Breast epithelium (tissue), 4 donors: ENCODE results near the gene ASF1A. TPM values are rescaled to one million over a fixed set of nuclear protein-coding genes. Genes with fewer than 3 reads are reported as not detected.
"Not testable (repeated sequence)": the region's sequence is repeated elsewhere in the genome, so short reads cannot be mapped to it uniquely, and the experiment has no call there.

Source experiments
- DNase-seq, 2 donors: peaks; one replicate each; pipeline ENCODE4 v3.0.0-alpha.2; 2019; ENCODE audit warnings: low spot score in 2 of 2
- H3K27ac ChIP-seq, 2 donors: fragments of 200-600 bp; sonication (generic) in 1 of 2; one replicate each; pipeline ENCODE4 v1.5.1; 2016 to 2019; ENCODE audit warnings: mild to moderate bottlenecking in 1 of 2
- H3K27me3 ChIP-seq, 2 donors: fragments of 200-600 bp; sonication (generic) in 1 of 2; one replicate each; pipeline versions ENCODE4 v1.5.1 to v1.6.0; 2017 to 2019; ENCODE audit warnings: control low read depth in 1 of 2, mild to moderate bottlenecking in 1 of 2
- H3K36me3 ChIP-seq: fragments of 200-600 bp; one replicate; pipeline ENCODE4 v1.5.1; 2019
- H3K4me1 ChIP-seq, 2 donors: fragments of 200-600 bp; sonication (generic); one replicate each; pipeline ENCODE4 v1.5.1; 2016 to 2019; ENCODE audit warnings: control low read depth in 1 of 2
- H3K4me3 ChIP-seq, 3 donors: fragments of 200-600 bp; sonication (generic); 1 replicate in 2 of 3; 2 replicates in 1 of 3; pipeline ENCODE4 v1.5.1; 2016 to 2019; ENCODE audit warnings: mild to moderate bottlenecking in 3 of 3, moderate library complexity in 2 of 3
- H3K9me3 ChIP-seq, 2 donors: fragments of 200-600 bp; sonication (generic) in 1 of 2; one replicate each; pipeline ENCODE4 v1.5.1; 2016 to 2019; ENCODE audit warnings: control low read depth in 1 of 2
- CTCF ChIP-seq, 3 donors: fragments of 450-650 bp; IDR thresholded peaks; one replicate each; pipeline ENCODE4 v1.5.1; 2016 to 2017; ENCODE audit warnings: antibody characterized with exemption in 3 of 3, mild to moderate bottlenecking in 3 of 3, moderate library complexity in 3 of 3
- POLR2A ChIP-seq: fragments of 450-650 bp; IDR thresholded peaks from one replicate; pipeline ENCODE4 v1.6.1; 2016; ENCODE audit warnings: antibody characterized with exemption, mild to moderate bottlenecking, moderate library complexity
- POLR2AphosphoS5 ChIP-seq, 3 donors: sonication (generic); formaldehyde crosslinking; IDR thresholded peaks; one replicate each; pipeline ENCODE4 v1.6.1; 2017; ENCODE audit warnings: antibody characterized with exemption in 3 of 3
- intact Hi-C: fragments of 100-400 bp; cut with DNase I; formaldehyde crosslinking; loops from one replicate; pipeline ENCODE4 v1.15.1; 2023; ENCODE audit warnings: low total_unique reads
- total RNA-seq, 3 donors: library from RNA; depleted of rRNA; stranded (reverse); fragments of >200 nt; gene quantifications; one replicate each; pipeline ENCODE4 v1.1.0, GENCODE V29; 2016

Gene ASF1A
- total RNA-seq, 3 donors from 2014 or later, result 8.6 to 13.2 (median 10.5) TPM

GRCh38 chr6:118860363-118860762, 33.6 kb upstream of the ASF1A start:
- no peak overlapping the region for H3K4me3 ChIP-seq
- H3K9me3 ChIP-seq, result no peaks in the 10 kb centered on the region
- intact Hi-C loops, result no loop called here
- H3K27ac ChIP-seq, result no peak overlapping the region
- peaks cover 3 to 4% of the 10 kb centered on the region in 2 donors for H3K4me1 ChIP-seq
- no peaks in the 10 kb centered on the region for H3K27me3 ChIP-seq
- no peaks in the 10 kb centered on the region for H3K36me3 ChIP-seq
- no peak for DNase-seq
- TF ChIP-seq POLR2AphosphoS5 (IDR thresholded peaks at IDR 0.05), result no peak

- Histone ChIP-seq H3K27me3 (no peaks in the 10 kb centered on the region), H3K36me3 (no peaks in the 10 kb centered on the region), H3K4me3 (no peak overlapping the region), H3K9me3 (no peaks in the 10 kb centered on the region), H3K4me1 (peaks cover 3 to 4% of the 10 kb centered on the region in 2 donors), H3K27ac (no peak overlapping the region)
- no peak for TF ChIP-seq POLR2A
- TF ChIP-seq CTCF (IDR thresholded peaks at IDR 0.05), result no peak
- TF ChIP-seq POLR2AphosphoS5 (IDR thresholded peaks at IDR 0.05), result no peak
- DNase-seq, result no peak
- intact Hi-C loops, result no loop called here
Measured at GRCh38 chr6:118860880-118861279, 33.1 kb upstream of the ASF1A start.

GRCh38 chr6:118862443-118862842, 31.5 kb upstream of the ASF1A start:
- Histone ChIP-seq H3K4me3 (no peak overlapping the region), H3K36me3 (no peaks in the 10 kb centered on the region), H3K27me3 (no peaks in the 10 kb centered on the region), H3K4me1 (peaks cover 3 to 4% of the 10 kb centered on the region in 2 donors), H3K27ac (no peak overlapping the region), H3K9me3 (no peaks in the 10 kb centered on the region)
- intact Hi-C loops, result no loop called here
- DNase-seq, result no peak
- no peak for TF ChIP-seq POLR2AphosphoS5 (IDR thresholded peaks at IDR 0.05)
- no peak for TF ChIP-seq CTCF (IDR thresholded peaks at IDR 0.05)
- no peak for TF ChIP-seq POLR2A

GRCh38 chr6:118864341-118865099, 29.4 kb upstream of the ASF1A start:
- H3K9me3 ChIP-seq, result no peaks in the 10 kb centered on the region
- no peaks in the 10 kb centered on the region for H3K27me3 ChIP-seq
- intact Hi-C loops, result no loop called here
- H3K27ac ChIP-seq, result no peak overlapping the region
- DNase-seq, result no peak
- H3K4me1 ChIP-seq, result peaks cover 3 to 4% of the 10 kb centered on the region in 2 donors
- TF ChIP-seq POLR2AphosphoS5 (IDR thresholded peaks at IDR 0.05) (no peak), POLR2A (no peak), CTCF (IDR thresholded peaks at IDR 0.05) (no peak)
- no peak overlapping the region for H3K4me3 ChIP-seq
- no peaks in the 10 kb centered on the region for H3K36me3 ChIP-seq

GRCh38 chr6:118865100-118865391, 28.9 kb upstream of the ASF1A start:
- Histone ChIP-seq H3K27ac (no peak overlapping the region), H3K36me3 (no peaks in the 10 kb centered on the region), H3K4me1 (peaks cover 3 to 4% of the 10 kb centered on the region in 2 donors), H3K9me3 (no peaks in the 10 kb centered on the region), H3K27me3 (no peaks in the 10 kb centered on the region), H3K4me3 (no peak overlapping the region)
- no peak for DNase-seq
- intact Hi-C loops, result no loop called here
- no peak for TF ChIP-seq POLR2AphosphoS5 (IDR thresholded peaks at IDR 0.05)

GRCh38 chr6:118867181-118867580, 26.8 kb upstream of the ASF1A start:
- H3K4me3 ChIP-seq, result no peak overlapping the region
- intact Hi-C loops, result no loop called here
- no peaks in the 10 kb centered on the region for H3K36me3 ChIP-seq
- H3K4me1 ChIP-seq, result peaks cover 3 to 4% of the 10 kb centered on the region in 2 donors
- TF ChIP-seq CTCF (IDR thresholded peaks at IDR 0.05), result no peak
- no peak for TF ChIP-seq POLR2A
- TF ChIP-seq POLR2AphosphoS5 (IDR thresholded peaks at IDR 0.05), result no peak
- H3K27me3 ChIP-seq, result no peaks in the 10 kb centered on the region
- no peak for DNase-seq
- no peaks in the 10 kb centered on the region for H3K9me3 ChIP-seq
- no peak overlapping the region for H3K27ac ChIP-seq

- H3K4me3 ChIP-seq, H3K9me3 ChIP-seq, intact Hi-C loops, H3K36me3 ChIP-seq, H3K27me3 ChIP-seq, H3K27ac ChIP-seq, H3K4me1 ChIP-seq, DNase-seq: not testable (repeated sequence)
Measured at GRCh38 chr6:118868901-118869300, 25.1 kb upstream of the ASF1A start.
